Heart left ventricle (tissue), 16 donors: Measurements from ENCODE around the gene SHLD1. TPM values are rescaled to one million over a fixed set of nuclear protein-coding genes. Genes with fewer than 3 reads are reported as not detected.

ENCODE experiments used
- ATAC-seq, 4 donors: fragments of 200-7000 bp; cut with Tn5 transposase; one replicate each; pipeline ENCODE4 v1.9.1; 2020 to 2022; ENCODE audit warnings: moderate library complexity in 4 of 4, mild to moderate bottlenecking in 3 of 4, moderate number of reproducible peaks in 1 of 4
- DNase-seq, 5 donors: peaks; one replicate each; pipeline ENCODE4 v3.0.0-alpha.2; 2020
- H3K27ac ChIP-seq, 12 donors: fragments of 200-600 bp; sonication (generic) in 4 of 12; one replicate each; pipeline versions ENCODE4 v1.5.0 to v1.8.0; 2016 to 2022; ENCODE audit warnings: mild to moderate bottlenecking in 2 of 12
- H3K27me3 ChIP-seq, 9 donors: fragments of 200-600 bp; sonication (generic) in 2 of 9; one replicate each; pipeline versions ENCODE4 v1.5.1 to v1.8.0; 2016 to 2022; ENCODE audit warnings: mild to moderate bottlenecking in 3 of 9
- H3K36me3 ChIP-seq, 9 donors: fragments of 200-600 bp; sonication (generic) in 2 of 9; one replicate each; pipeline versions ENCODE4 v1.5.0 to v1.8.0; 2018 to 2022; ENCODE audit warnings: mild to moderate bottlenecking in 2 of 9
- H3K4me1 ChIP-seq, 12 donors: fragments of 200-600 bp; sonication (generic) in 4 of 12; one replicate each; pipeline versions ENCODE4 v1.5.0 to v1.8.0; 2016 to 2022; ENCODE audit warnings: mild to moderate bottlenecking in 3 of 12
- H3K4me3 ChIP-seq, 12 donors: fragments of 200-600 bp; sonication (generic) in 4 of 12; one replicate each; pipeline versions ENCODE4 v1.5.0 to v1.8.0; 2017 to 2022; ENCODE audit warnings: mild to moderate bottlenecking in 9 of 12, moderate library complexity in 4 of 12
- H3K9me3 ChIP-seq, 12 donors: fragments of 200-600 bp; sonication (generic) in 4 of 12; one replicate each; pipeline versions ENCODE4 v1.5.0 to v1.8.0; 2016 to 2022; ENCODE audit warnings: mild to moderate bottlenecking in 1 of 12
- CTCF ChIP-seq, 12 donors: fragments of 200-600 bp; sonication (generic) in 4 of 12; IDR thresholded peaks; one replicate each; pipeline versions ENCODE4 v1.5.0 to v1.8.0; 2018 to 2022; ENCODE audit warnings: antibody characterized with exemption in 12 of 12, mild to moderate bottlenecking in 5 of 12
- POLR2A ChIP-seq, 2 donors: fragments of 450-650 bp; IDR thresholded peaks; one replicate each; pipeline ENCODE4 v1.6.1; 2017; ENCODE audit warnings: antibody characterized with exemption in 2 of 2, mild to moderate bottlenecking in 2 of 2, moderate library complexity in 2 of 2
- WGBS, 4 donors: extraction: QIAGEN DNeasy Blood & Tissue Kit in 2 of 4; methylation state at CpG; one replicate each; pipeline versions ENCODE4 v1.1.5 to v1.1.7; 2013 to 2018; 5-methylcytosine and 5-hydroxymethylcytosine counted together
- intact Hi-C, 10 donors: fragments of 100-400 bp; cut with DNase I; formaldehyde crosslinking; loops; one replicate each; pipeline versions ENCODE4 v1.11.1 to v1.14.2; 2022
- polyA plus RNA-seq, 2 donors: library from polyadenylated mRNA; stranded (reverse); fragments of 200-250 nt; gene quantifications; one replicate each; pipeline ENCODE4 v1.2.3, GENCODE V29; 2013
- total RNA-seq, 9 donors: library from RNA; depleted of rRNA in 2 of 9; stranded (reverse); fragments of >200 nt in 2 of 9; fragmentation: NEBNext Ultra II Directional in 3 of 9; extraction: Animal tissue kit (Norgen Biotek cat#: 25700) in 3 of 9; gene quantifications; one replicate each; pipeline versions ENCODE4 v1.1.0 to v1.2.4, GENCODE V29; 2016 to 2023
- donor health status: ischemic (EF 13 %, LVEDD 7.1; RV severe dilation, severe dysfunction).
- donor health status: healthy with polysubstance abuse.
- donor health status: DM: no; HTN: yes; CAD: no.
- donor health status: DM: no; HTN: no; CAD: no.
- donor health status: ischemic (EF 25% LVEDD 6.9; RV normal size, moderate dysfunction).
- donor health status: ischemic (EF 25% LVEDD 5.7; RV mildly dilated, moderate dysfunction).
- donor health status: healthy.
- donor health status: DM: yes; HTN: yes; CAD: no.
- donor health status: ischemic (EF 35%, LVEDD 5.7; RV mildly dilated, moderate dysfunction).
- donor health status: nonischemic (EF 11% LVEDD 7.7; RV severe dilation, severe dysfunction).
- donor health status: DM: yes; HTN: yes; CAD: no.
- donor health status: PGD.
- donor health status: ischemic (EF 29% LVEDD 5.4; RV normal size, mild dysfunction).
- donor health status: nonischemic (EF 23%, LVEDD 6.1; RV moderate dilation, normal function).

SHLD1 gene
- total and polyA plus RNA-seq, 11 donors: 0.94 to 7.1 (median 5.6) TPM

GRCh38 chr20:5855939-5856338, 105.7 kb downstream of the SHLD1 start:
- no peaks in the 10 kb centered on the region for H3K9me3 ChIP-seq
- TF ChIP-seq POLR2A (IDR thresholded peaks at IDR 0.05) (no peak), CTCF (IDR thresholded peaks at IDR 0.05) (no peak)
- WGBS, 4 donors: 82 to 98% (median 95%) methylated on average over 3 of the region's 3 CpGs
- no peak overlapping the region for H3K4me3 ChIP-seq
- no peaks in the 10 kb centered on the region for H3K36me3 ChIP-seq
- no peaks in the 10 kb centered on the region for H3K4me1 ChIP-seq
- no peak for ATAC-seq
- H3K27me3 ChIP-seq: no peaks in the 10 kb centered on the region
- intact Hi-C loops: no loop called here
- H3K27ac ChIP-seq: no peak overlapping the region
- no peak for DNase-seq

GRCh38 chr20:5859608-5860007, 109.4 kb downstream of the SHLD1 start:
- no peak for ATAC-seq
- Histone ChIP-seq H3K36me3 (no peaks in the 10 kb centered on the region), H3K4me1 (peaks cover 3 to 28% (median 23%) of the 10 kb centered on the region in 12 donors), H3K27me3 (no peaks in the 10 kb centered on the region), H3K4me3 (no peak overlapping the region), H3K9me3 (no peaks in the 10 kb centered on the region), H3K27ac (no peak overlapping the region)
- intact Hi-C loops: no loop called here
- no peak for TF ChIP-seq POLR2A (IDR thresholded peaks at IDR 0.05)
- 89 to 93% (median 90%) methylated on average over 5 of the region's 5 CpGs for WGBS, 4 donors
- DNase-seq: no peak

- intact Hi-C loops: no loop called here
- peak overlapping the region in 11 of 12 donors; percentile 12 to 65 (median 47) for H3K27ac ChIP-seq
- DNase-seq: no peak
- WGBS, 4 donors: 14 to 43% (median 28%) methylated on average over 3 of the region's 3 CpGs
- H3K4me3 ChIP-seq: no peak overlapping the region
- ATAC-seq: peak; percentile 22 to 71 (median 52)
- H3K36me3 ChIP-seq: no peaks in the 10 kb centered on the region
- TF ChIP-seq CTCF (IDR thresholded peaks at IDR 0.05) (no peak), POLR2A (IDR thresholded peaks at IDR 0.05) (no peak)
- H3K4me1 ChIP-seq: peaks cover 3 to 38% (median 26%) of the 10 kb centered on the region in 12 donors
- H3K27me3 ChIP-seq: no peaks in the 10 kb centered on the region
- no peaks in the 10 kb centered on the region for H3K9me3 ChIP-seq
These were observed 112.5 kb downstream of the SHLD1 start for GRCh38 chr20:5862703-5863039.

GRCh38 chr20:5863040-5863833, 113.0 kb downstream of the SHLD1 start:
- H3K4me3 ChIP-seq: no peak overlapping the region
- H3K27ac ChIP-seq: peak overlapping the region in 11 of 12 donors; percentile 12 to 65 (median 47)
- no peaks in the 10 kb centered on the region for H3K27me3 ChIP-seq
- no peaks in the 10 kb centered on the region for H3K9me3 ChIP-seq
- peaks cover 3 to 38% (median 26%) of the 10 kb centered on the region in 12 donors for H3K4me1 ChIP-seq
- ATAC-seq: peak; percentile 28 to 66 (median 52)
- WGBS, 4 donors: 20 to 41% (median 34%) methylated on average over 11 to 12 of the region's 12 CpGs
- intact Hi-C loops: no loop called here
- no peak for DNase-seq
- TF ChIP-seq CTCF (IDR thresholded peaks at IDR 0.05): no peak
- no peak for TF ChIP-seq POLR2A (IDR thresholded peaks at IDR 0.05)
- H3K36me3 ChIP-seq: no peaks in the 10 kb centered on the region
